ENCODE measurements around the gene GLP2R. TPM values are rescaled to one million over a fixed set of nuclear protein-coding genes. Genes with fewer than 3 reads are reported as not detected.

GLP2R gene
- total RNA-seq, 1 donor: not detected

DNA sequence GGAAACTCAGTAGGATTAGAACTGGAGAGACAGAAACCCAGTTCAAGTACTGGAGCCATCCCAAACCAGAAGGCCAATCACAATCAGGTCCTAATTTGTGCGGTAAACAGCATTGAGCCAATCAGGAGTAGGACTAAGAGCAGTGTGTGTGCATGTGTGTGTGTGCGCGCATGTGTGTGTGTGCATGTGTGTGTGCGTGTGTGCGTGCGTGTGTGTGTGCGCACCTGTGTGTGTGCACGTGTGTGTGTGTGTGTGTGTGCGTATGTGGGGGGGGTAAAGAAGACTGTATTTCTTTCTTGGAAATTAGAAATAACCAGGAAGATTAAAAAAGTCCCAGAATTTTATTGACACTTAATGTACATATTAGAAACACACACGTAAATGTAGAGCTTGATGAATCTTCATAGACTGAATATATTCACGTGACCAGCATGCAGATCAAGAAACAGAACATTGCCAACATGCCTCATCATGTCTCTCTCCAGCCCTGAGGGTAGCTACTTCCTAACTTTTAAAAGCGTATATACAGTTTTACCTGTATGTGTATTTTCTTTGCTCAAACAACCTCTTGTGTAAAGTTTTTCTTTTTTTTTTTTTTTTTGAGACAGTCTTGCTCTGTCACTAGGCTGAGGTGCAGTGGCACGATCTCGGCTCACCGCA, 33.4 kb upstream of the GLP2R start:
- Histone ChIP-seq H3K36me3 (ENCODE audit: insufficient read depth, low read length) (no peaks in the 10 kb centered on the region), H3K27me3 (ENCODE audit: insufficient read depth, low read length) (no peaks in the 10 kb centered on the region), H2AFZ (ENCODE audit: low read length) (no peak overlapping the region), H4K20me1 (ENCODE audit: insufficient read depth, low read length) (no peaks in the 10 kb centered on the region), H3K27ac (ENCODE audit: low read depth, low read length) (no peak overlapping the region), H3K79me2 (ENCODE audit: insufficient read depth, low read length) (no peaks in the 10 kb centered on the region), H3K4me3 (ENCODE audit: insufficient read depth, low read length) (no peak overlapping the region), H3K9me3 (ENCODE audit: low read depth, low read length) (no peaks in the 10 kb centered on the region), H3K4me2 (ENCODE audit: insufficient read depth, low read length) (no peak overlapping the region), H3K4me1 (ENCODE audit: insufficient read depth, low read length) (no peaks in the 10 kb centered on the region)
- TF ChIP-seq, protein P1, sequence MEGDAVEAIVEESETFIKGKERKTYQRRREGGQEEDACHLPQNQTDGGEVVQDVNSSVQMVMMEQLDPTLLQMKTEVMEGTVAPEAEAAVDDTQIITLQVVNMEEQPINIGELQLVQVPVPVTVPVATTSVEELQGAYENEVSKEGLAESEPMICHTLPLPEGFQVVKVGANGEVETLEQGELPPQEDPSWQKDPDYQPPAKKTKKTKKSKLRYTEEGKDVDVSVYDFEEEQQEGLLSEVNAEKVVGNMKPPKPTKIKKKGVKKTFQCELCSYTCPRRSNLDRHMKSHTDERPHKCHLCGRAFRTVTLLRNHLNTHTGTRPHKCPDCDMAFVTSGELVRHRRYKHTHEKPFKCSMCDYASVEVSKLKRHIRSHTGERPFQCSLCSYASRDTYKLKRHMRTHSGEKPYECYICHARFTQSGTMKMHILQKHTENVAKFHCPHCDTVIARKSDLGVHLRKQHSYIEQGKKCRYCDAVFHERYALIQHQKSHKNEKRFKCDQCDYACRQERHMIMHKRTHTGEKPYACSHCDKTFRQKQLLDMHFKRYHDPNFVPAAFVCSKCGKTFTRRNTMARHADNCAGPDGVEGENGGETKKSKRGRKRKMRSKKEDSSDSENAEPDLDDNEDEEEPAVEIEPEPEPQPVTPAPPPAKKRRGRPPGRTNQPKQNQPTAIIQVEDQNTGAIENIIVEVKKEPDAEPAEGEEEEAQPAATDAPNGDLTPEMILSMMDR (IDR thresholded peaks at IDR 0.05; ENCODE audit: extremely low read depth, low read depth, low read length): no peak
- no peak for DNase-seq (ENCODE audit: insufficient read length, low spot score, missing footprints)

DNA sequence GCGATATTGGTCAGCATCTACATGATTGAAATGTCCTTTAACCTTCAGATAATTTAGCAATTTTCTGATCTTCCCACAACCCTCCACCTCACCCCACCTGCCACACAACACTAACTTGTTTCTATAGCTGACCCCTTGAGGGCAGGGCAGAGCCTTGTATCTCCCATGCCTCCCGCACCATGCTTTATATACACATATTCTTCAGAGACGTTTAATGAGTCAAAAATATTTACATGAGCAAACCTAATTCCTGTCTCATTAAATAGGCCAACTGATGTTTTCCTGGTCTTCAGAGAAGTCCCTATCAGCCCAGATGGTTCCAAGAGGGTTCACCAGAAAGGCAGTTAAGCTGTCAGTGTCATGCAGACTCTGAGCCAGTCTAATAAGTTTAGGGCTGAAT, 27.7 kb upstream of the GLP2R start:
- H3K4me2 ChIP-seq (ENCODE audit: insufficient read depth, low read length): no peak overlapping the region
- H3K4me3 ChIP-seq (ENCODE audit: insufficient read depth, low read length): no peak overlapping the region
- H3K27ac ChIP-seq (ENCODE audit: low read depth, low read length): no peak overlapping the region
- no peaks in the 10 kb centered on the region for H3K79me2 ChIP-seq (ENCODE audit: insufficient read depth, low read length)
- H3K4me1 ChIP-seq (ENCODE audit: insufficient read depth, low read length): no peaks in the 10 kb centered on the region
- no peaks in the 10 kb centered on the region for H4K20me1 ChIP-seq (ENCODE audit: insufficient read depth, low read length)
- no peaks in the 10 kb centered on the region for H3K27me3 ChIP-seq (ENCODE audit: insufficient read depth, low read length)
- no peaks in the 10 kb centered on the region for H3K36me3 ChIP-seq (ENCODE audit: insufficient read depth, low read length)
- no peak overlapping the region for H2AFZ ChIP-seq (ENCODE audit: low read length)
- DNase-seq (ENCODE audit: insufficient read length, low spot score, missing footprints): no peak
- no peaks in the 10 kb centered on the region for H3K9me3 ChIP-seq (ENCODE audit: low read depth, low read length)
- TF ChIP-seq, protein P1 (IDR thresholded peaks at IDR 0.05; ENCODE audit: extremely low read depth, low read depth, low read length): no peak

DNA sequence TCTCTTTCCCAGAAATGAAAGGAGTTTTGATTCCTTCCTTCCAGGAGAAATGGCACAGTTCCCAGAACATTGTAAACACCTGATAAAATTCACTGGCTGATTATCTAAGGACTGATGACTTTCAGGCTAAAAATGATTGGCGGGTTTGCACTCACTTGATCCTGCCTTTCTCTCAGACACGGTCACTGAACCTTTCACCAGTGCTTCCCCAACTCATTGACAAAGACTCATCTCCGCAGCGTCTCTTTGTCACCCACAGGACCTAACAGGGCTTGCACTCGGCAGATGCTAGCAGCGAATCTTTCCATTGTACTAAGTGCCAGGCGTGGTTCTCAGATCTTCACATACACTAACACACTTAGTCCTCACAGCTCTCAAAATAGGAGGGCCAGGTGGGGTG, 27.0 kb upstream of the GLP2R start:
- H3K4me1 ChIP-seq (ENCODE audit: insufficient read depth, low read length): no peaks in the 10 kb centered on the region
- no peak for DNase-seq (ENCODE audit: insufficient read length, low spot score, missing footprints)
- H3K36me3 ChIP-seq (ENCODE audit: insufficient read depth, low read length): no peaks in the 10 kb centered on the region
- H3K79me2 ChIP-seq (ENCODE audit: insufficient read depth, low read length): no peaks in the 10 kb centered on the region
- H3K4me3 ChIP-seq (ENCODE audit: insufficient read depth, low read length): no peak overlapping the region
- H3K9me3 ChIP-seq (ENCODE audit: low read depth, low read length): no peaks in the 10 kb centered on the region
- H2AFZ ChIP-seq (ENCODE audit: low read length): no peak overlapping the region
- H4K20me1 ChIP-seq (ENCODE audit: insufficient read depth, low read length): no peaks in the 10 kb centered on the region
- H3K4me2 ChIP-seq (ENCODE audit: insufficient read depth, low read length): no peak overlapping the region
- H3K27me3 ChIP-seq (ENCODE audit: insufficient read depth, low read length): no peaks in the 10 kb centered on the region
- H3K27ac ChIP-seq (ENCODE audit: low read depth, low read length): no peak overlapping the region
- TF ChIP-seq, protein P1 (IDR thresholded peaks at IDR 0.05; ENCODE audit: extremely low read depth, low read depth, low read length): no peak

- Histone ChIP-seq H2AFZ (ENCODE audit: low read length) (no peak overlapping the region), H3K4me1 (ENCODE audit: insufficient read depth, low read length) (no peaks in the 10 kb centered on the region), H3K4me2 (ENCODE audit: insufficient read depth, low read length) (no peak overlapping the region), H4K20me1 (ENCODE audit: insufficient read depth, low read length) (no peaks in the 10 kb centered on the region), H3K36me3 (ENCODE audit: insufficient read depth, low read length) (no peaks in the 10 kb centered on the region), H3K9me3 (ENCODE audit: low read depth, low read length) (no peaks in the 10 kb centered on the region), H3K4me3 (ENCODE audit: insufficient read depth, low read length) (no peak overlapping the region), H3K27me3 (ENCODE audit: insufficient read depth, low read length) (no peaks in the 10 kb centered on the region), H3K27ac (ENCODE audit: low read depth, low read length) (no peak overlapping the region), H3K79me2 (ENCODE audit: insufficient read depth, low read length) (no peaks in the 10 kb centered on the region)
- no peak for DNase-seq (ENCODE audit: insufficient read length, low spot score, missing footprints)
- TF ChIP-seq, protein P1 (IDR thresholded peaks at IDR 0.05; ENCODE audit: extremely low read depth, low read depth, low read length): no peak
Observed at GRCh38 chr17:9801505-9801904, 24.2 kb upstream of the GLP2R start.

Data from osteoblast (primary cell).